Neural progenitor cell (in vitro differentiated cells): Measurements from ENCODE around the gene L3HYPDH. TPM values are rescaled to one million over a fixed set of nuclear protein-coding genes. Genes with fewer than 3 reads are reported as not detected.

ENCODE experiments used
- DNase-seq: peaks from one replicate; pipeline ENCODE4 v3.0.0-alpha.2; 2016; ENCODE audit warnings: low spot score
- H2AFZ ChIP-seq: fragments of 200-600 bp; sonication (generic); replicated peaks from 2 replicates; pipeline ENCODE4 v1.6.1; 2016; ENCODE audit warnings: antibody characterized with exemption
- H3F3A ChIP-seq: fragments of 200-600 bp; sonication (generic); 2 replicates; pipeline ENCODE4 v1.6.1; 2016; ENCODE audit warnings: antibody characterized with exemption, low read depth
- H3K27ac ChIP-seq: fragments of 200-600 bp; sonication (generic); 2 replicates; pipeline ENCODE4 v1.5.1; 2016; ENCODE audit warnings: mild to moderate bottlenecking
- H3K27me3 ChIP-seq: fragments of 200-600 bp; sonication (generic); 2 replicates; pipeline ENCODE4 v1.6.1; 2016; ENCODE audit warnings: mild to moderate bottlenecking, moderate library complexity
- H3K36me3 ChIP-seq: fragments of 200-600 bp; sonication (generic); 2 replicates; pipeline ENCODE4 v1.5.1; 2016
- H3K4me1 ChIP-seq: fragments of 200-600 bp; sonication (generic); 2 replicates; pipeline ENCODE4 v1.6.1; 2016; ENCODE audit warnings: mixed run types
- H3K4me2 ChIP-seq: fragments of 200-600 bp; sonication (generic); 2 replicates; pipeline ENCODE4 v1.6.1; 2016
- H3K4me3 ChIP-seq: fragments of 200-600 bp; sonication (generic); 2 replicates; pipeline ENCODE4 v1.5.1; 2016
- H3K79me2 ChIP-seq: fragments of 200-600 bp; sonication (generic); 2 replicates; pipeline ENCODE4 v1.6.1; 2016; ENCODE audit warnings: low read depth
- H3K9ac ChIP-seq: fragments of 200-600 bp; sonication (generic); 2 replicates; pipeline ENCODE4 v1.6.1; 2016
- H3K9me3 ChIP-seq: fragments of 200-600 bp; sonication (generic); 2 replicates; pipeline ENCODE4 v1.5.1; 2016; ENCODE audit warnings: low read depth
- H4K20me1 ChIP-seq: fragments of 200-600 bp; sonication (generic); 2 replicates; pipeline ENCODE4 v1.6.1; 2016; ENCODE audit warnings: low read depth
- H3K27ac Mint-ChIP-seq: 3 replicates; pipeline ENCODE4 v1.8.0; 2021; ENCODE audit warnings: mixed read lengths
- H3K27me3 Mint-ChIP-seq: 2 replicates; pipeline ENCODE4 v1.8.0; 2022; ENCODE audit warnings: low read depth, mild to moderate bottlenecking, inconsistent platforms, moderate library complexity, mixed read lengths; ENCODE audit not compliant: insufficient read depth
- H3K36me3 Mint-ChIP-seq: 3 replicates; pipeline ENCODE4 v1.8.0; 2021; ENCODE audit warnings: mixed read lengths
- H3K4me1 Mint-ChIP-seq: 3 replicates; pipeline ENCODE4 v1.8.0; 2021; ENCODE audit warnings: mixed read lengths
- H3K4me3 Mint-ChIP-seq: 3 replicates; pipeline ENCODE4 v1.8.0; 2021; ENCODE audit warnings: mild to moderate bottlenecking, moderate library complexity, mixed read lengths
- H3K9me3 Mint-ChIP-seq: 3 replicates; pipeline ENCODE4 v1.8.0; 2020; ENCODE audit warnings: mixed read lengths
- EZH2 ChIP-seq: fragments of 200-600 bp; sonication (generic); IDR thresholded peaks from 2 replicates; pipeline ENCODE4 v1.6.1; 2017; ENCODE audit warnings: antibody characterized with exemption, mild to moderate bottlenecking, moderate library complexity
- EZH2phosphoT487 ChIP-seq: fragments of 200-600 bp; sonication (generic); IDR thresholded peaks from 2 replicates; pipeline ENCODE4 v1.6.1; 2017; ENCODE audit warnings: antibody characterized with exemption
- total RNA-seq: library from RNA; depleted of rRNA; stranded (reverse); fragments of >200 nt; gene quantifications from 2 replicates; pipeline ENCODE4 v1.2.3, GENCODE V29; 2015; ENCODE audit warnings: low replicate concordance
- TF ChIP-seq, protein P1 (sequence below): fragments of 200-600 bp; sonication (generic); IDR thresholded peaks from 2 replicates; pipeline ENCODE4 v1.5.1; 2017; ENCODE audit warnings: antibody characterized with exemption, mild to moderate bottlenecking

Gene L3HYPDH
- total RNA-seq, 1 donor from 2014 or later, result 20.8 TPM

DNA sequence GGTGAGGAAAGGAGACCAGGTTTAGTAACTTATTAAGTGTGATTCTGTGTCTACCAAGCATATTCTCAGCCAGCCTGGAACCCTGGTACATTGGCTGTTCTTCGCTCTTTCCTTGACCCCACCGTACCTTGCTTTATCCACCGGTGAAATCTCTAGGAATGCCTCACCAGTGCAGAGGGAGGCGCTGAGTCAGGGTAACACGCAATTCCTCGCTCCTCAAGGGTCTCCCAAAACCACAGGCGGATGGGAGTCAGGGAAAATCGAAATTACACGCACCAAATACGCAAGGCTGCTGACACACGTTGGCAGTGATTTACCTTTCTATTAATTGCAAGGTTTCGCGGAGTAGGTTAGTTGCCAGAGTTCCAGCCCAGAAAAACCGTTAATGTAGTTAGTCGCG, 845 bp downstream of the L3HYPDH start:
- peak overlapping the region; percentile 89 for H3K4me2 ChIP-seq
- H3K27ac ChIP-seq, result no peak overlapping the region
- H3K36me3 ChIP-seq, result peaks cover 11% of the 10 kb centered on the region
- H3K9me3 ChIP-seq, result no peaks in the 10 kb centered on the region
- H3K9me3 Mint-ChIP-seq, result no peaks in the 10 kb centered on the region
- H3K4me1 Mint-ChIP-seq, result peaks cover 25% of the 10 kb centered on the region
- H3K9ac ChIP-seq, result no peak overlapping the region
- no peaks in the 10 kb centered on the region for H3K27me3 Mint-ChIP-seq
- peaks cover 63% of the 10 kb centered on the region for H3K79me2 ChIP-seq
- H3K4me3 ChIP-seq, result peak overlapping the region; percentile 74
- H3K4me3 Mint-ChIP-seq, result peak overlapping the region; percentile 98
- peaks cover 5% of the 10 kb centered on the region for H3K36me3 Mint-ChIP-seq
- no peak for DNase-seq
- no peaks in the 10 kb centered on the region for H3K27me3 ChIP-seq
- peak overlapping the region; percentile 90 for H2AFZ ChIP-seq
- peaks cover 7% of the 10 kb centered on the region for H3F3A ChIP-seq
- peaks cover 34% of the 10 kb centered on the region for H4K20me1 ChIP-seq
- peaks cover 10% of the 10 kb centered on the region for H3K4me1 ChIP-seq
- H3K27ac Mint-ChIP-seq, result peak overlapping the region; percentile 92
- TF ChIP-seq, protein P1, sequence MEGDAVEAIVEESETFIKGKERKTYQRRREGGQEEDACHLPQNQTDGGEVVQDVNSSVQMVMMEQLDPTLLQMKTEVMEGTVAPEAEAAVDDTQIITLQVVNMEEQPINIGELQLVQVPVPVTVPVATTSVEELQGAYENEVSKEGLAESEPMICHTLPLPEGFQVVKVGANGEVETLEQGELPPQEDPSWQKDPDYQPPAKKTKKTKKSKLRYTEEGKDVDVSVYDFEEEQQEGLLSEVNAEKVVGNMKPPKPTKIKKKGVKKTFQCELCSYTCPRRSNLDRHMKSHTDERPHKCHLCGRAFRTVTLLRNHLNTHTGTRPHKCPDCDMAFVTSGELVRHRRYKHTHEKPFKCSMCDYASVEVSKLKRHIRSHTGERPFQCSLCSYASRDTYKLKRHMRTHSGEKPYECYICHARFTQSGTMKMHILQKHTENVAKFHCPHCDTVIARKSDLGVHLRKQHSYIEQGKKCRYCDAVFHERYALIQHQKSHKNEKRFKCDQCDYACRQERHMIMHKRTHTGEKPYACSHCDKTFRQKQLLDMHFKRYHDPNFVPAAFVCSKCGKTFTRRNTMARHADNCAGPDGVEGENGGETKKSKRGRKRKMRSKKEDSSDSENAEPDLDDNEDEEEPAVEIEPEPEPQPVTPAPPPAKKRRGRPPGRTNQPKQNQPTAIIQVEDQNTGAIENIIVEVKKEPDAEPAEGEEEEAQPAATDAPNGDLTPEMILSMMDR, result no peak
- no peak for TF ChIP-seq EZH2
- no peak for TF ChIP-seq EZH2phosphoT487

DNA sequence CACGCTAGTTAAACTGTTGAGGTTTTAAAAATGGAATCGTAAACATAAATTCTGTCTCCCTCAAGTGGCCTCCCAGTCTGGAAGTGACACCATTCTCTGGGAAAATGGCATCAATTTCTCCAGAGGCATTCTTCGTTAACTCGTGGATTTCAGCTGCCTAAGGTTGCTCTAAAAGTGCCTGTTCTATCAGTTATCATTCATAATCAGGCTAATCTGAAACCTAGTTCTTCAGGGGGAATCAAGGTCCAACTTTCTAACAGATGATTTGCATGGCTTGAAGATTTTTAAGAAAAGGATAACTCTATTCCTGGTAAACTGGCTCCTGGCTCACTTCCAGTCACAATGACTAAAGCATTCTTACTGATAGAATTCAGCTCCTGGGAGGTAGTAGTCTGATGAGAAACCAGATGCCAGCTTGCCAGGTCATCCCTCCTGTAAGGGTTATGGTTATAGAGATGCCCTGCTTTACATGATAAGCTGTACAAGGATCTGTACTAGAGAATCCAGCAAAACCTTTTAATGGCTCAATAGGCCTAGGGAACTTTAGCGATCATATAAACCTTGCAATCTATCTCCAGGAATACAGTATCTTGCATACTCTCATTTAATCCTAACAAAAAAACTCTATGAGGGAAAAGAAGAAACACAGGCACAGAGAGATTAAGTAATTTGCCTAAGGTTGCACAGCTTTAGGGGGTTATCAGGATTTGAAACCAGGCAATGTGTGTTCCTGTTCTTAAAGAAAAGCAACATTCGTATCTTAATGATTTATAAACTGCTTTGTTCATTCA, 1.5 kb downstream of the L3HYPDH start:
- no peak overlapping the region for H3K27ac ChIP-seq
- H3K36me3 ChIP-seq, result peaks cover 5% of the 10 kb centered on the region
- Mint-ChIP-seq H3K27ac (no peak overlapping the region), H3K36me3 (peaks cover 2% of the 10 kb centered on the region), H3K27me3 (no peaks in the 10 kb centered on the region), H3K4me1 (peaks cover 25% of the 10 kb centered on the region), H3K9me3 (no peaks in the 10 kb centered on the region), H3K4me3 (peak overlapping the region; percentile 98)
- H3K4me1 ChIP-seq, result peaks cover 10% of the 10 kb centered on the region
- H3K4me3 ChIP-seq, result peak overlapping the region; percentile 74
- DNase-seq, result no peak
- H3K4me2 ChIP-seq, result peak overlapping the region; percentile 89
- no peaks in the 10 kb centered on the region for H3K9me3 ChIP-seq
- H4K20me1 ChIP-seq, result peaks cover 32% of the 10 kb centered on the region
- H2AFZ ChIP-seq, result no peak overlapping the region
- TF ChIP-seq, protein P1, result no peak
- TF ChIP-seq EZH2phosphoT487, result no peak
- no peak for TF ChIP-seq EZH2
- no peak overlapping the region for H3K9ac ChIP-seq
- no peaks in the 10 kb centered on the region for H3K27me3 ChIP-seq
- peaks cover 7% of the 10 kb centered on the region for H3F3A ChIP-seq
- H3K79me2 ChIP-seq, result peaks cover 57% of the 10 kb centered on the region

DNA sequence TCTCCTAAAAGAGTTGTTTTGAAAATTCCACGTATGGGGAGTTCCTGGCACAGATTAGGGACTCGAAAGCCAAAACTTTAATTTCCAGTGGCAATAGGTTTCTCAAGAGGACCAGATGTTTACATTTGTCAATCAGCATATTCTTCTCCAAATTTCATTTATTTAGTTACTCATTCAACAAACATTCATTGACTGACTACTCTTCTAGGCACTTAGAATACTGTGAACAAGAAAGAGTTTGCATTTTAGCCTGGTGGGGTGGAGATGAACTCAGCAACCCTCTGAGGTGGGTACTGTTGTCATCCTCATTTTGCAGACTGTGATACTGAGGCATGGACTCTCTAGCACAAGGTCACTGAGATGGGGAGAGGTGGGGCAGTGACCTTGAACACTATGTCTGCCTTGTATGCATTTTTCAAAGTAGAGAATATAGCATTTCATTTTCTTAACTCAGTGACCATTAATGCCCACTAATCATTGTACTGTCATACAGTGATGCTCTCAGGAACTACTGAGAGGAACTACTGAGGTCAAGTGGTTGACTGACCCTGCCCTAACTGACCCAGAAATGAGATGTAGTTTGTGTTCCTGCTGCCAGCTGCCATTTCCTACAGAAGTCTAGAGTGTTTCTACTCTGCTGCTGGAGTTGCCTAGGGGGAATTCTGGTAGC, 2.2 kb downstream of the L3HYPDH start:
- peak overlapping the region; percentile 74 for H3K4me3 ChIP-seq
- H3K27me3 Mint-ChIP-seq, result no peaks in the 10 kb centered on the region
- H3F3A ChIP-seq, result peaks cover 7% of the 10 kb centered on the region
- H3K4me2 ChIP-seq, result peak overlapping the region; percentile 89
- no peaks in the 10 kb centered on the region for H3K9me3 ChIP-seq
- DNase-seq, result no peak
- TF ChIP-seq, protein P1, result no peak
- TF ChIP-seq EZH2phosphoT487 (no peak), EZH2 (no peak)
- peaks cover 2% of the 10 kb centered on the region for H3K36me3 Mint-ChIP-seq
- H3K9me3 Mint-ChIP-seq, result no peaks in the 10 kb centered on the region
- peaks cover 49% of the 10 kb centered on the region for H3K79me2 ChIP-seq
- no peaks in the 10 kb centered on the region for H3K36me3 ChIP-seq
- H3K4me1 Mint-ChIP-seq, result peaks cover 25% of the 10 kb centered on the region
- peaks cover 25% of the 10 kb centered on the region for H4K20me1 ChIP-seq
- H3K27ac Mint-ChIP-seq, result no peak overlapping the region
- no peak overlapping the region for H2AFZ ChIP-seq
- peak overlapping the region; percentile 98 for H3K4me3 Mint-ChIP-seq
- peaks cover 10% of the 10 kb centered on the region for H3K4me1 ChIP-seq
- H3K27me3 ChIP-seq, result no peaks in the 10 kb centered on the region
- H3K9ac ChIP-seq, result no peak overlapping the region
- no peak overlapping the region for H3K27ac ChIP-seq
